GM12801 (cell line): ENCODE data around the gene SOX5.

ENCODE experiments used
- CTCF ChIP-seq: IDR thresholded peaks from one replicate; pipeline ENCODE4 v1.5.1; 2011; ENCODE audit warnings: control low read depth; ENCODE audit not compliant: insufficient read length; ENCODE audit errors: extremely low read depth

The SOX5 gene

GRCh38 chr12:23614280-23614679 lies 335.2 kb downstream of the SOX5 start:
- no peak for TF ChIP-seq CTCF

- TF ChIP-seq CTCF = no peak
These were observed 338.1 kb downstream of the SOX5 start for GRCh38 chr12:23611320-23611719.

- no peak for TF ChIP-seq CTCF
These were observed 348.6 kb downstream of the SOX5 start for GRCh38 chr12:23600919-23601318.

GRCh38 chr12:23596568-23596967 lies 352.9 kb downstream of the SOX5 start:
- TF ChIP-seq CTCF = no peak

DNA sequence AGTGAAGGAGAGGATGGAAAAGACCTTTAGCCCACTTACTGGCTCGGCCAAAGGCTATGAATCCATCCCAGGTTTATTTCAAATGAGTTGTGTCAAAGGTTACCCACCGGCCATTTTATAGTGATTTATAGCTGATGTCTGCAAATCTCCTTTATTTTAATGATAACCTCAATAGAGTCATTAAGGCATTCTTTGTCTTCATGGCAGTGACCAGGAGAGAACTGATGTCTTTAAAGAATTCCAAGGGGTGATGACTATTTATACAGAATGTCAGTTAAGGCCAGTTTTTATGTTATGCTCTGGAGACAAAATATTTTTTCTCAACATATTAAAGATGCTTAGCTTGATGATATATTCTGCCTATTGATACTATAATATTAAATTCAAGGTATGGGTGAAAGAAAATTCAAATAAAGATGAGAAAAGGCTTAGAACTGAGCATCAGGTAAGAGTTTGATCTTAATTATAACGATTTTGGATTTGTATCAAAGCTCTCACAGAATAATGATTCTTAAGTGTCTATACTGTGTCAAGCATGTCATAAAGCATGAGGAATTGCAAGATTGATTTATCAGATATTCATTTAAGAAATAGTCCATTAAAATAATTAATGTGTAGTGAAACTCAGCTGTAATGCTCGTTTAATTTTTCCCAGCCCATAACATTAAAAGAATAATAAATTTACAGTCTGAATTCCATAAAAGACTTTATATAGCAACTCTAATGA lies 361.5 kb downstream of the SOX5 start:
- TF ChIP-seq CTCF = no peak

DNA sequence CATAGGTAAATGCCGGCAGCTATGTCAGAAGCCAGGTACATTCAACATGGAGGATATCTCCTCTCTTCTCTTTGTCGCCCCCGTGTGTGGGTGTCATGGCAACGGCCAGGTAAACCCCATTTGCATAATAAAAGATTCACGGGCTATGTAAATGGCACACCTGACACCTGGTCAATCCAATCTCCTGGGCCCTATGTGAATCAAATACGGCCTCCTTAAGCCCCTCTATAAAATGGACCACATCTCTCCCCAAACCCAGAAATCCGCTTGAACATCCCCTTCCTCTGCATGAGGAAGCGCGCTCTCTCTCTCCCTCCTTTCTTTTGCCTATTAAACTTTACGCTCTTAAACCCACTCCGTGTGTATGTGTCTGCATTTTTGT lies 363.7 kb downstream of the SOX5 start:
- TF ChIP-seq CTCF = no peak

- TF ChIP-seq CTCF = no peak
These were observed 364.2 kb downstream of the SOX5 start for GRCh38 chr12:23585156-23585781.
